ENCODE data around the gene HECTD4. TPM values are rescaled to one million over a fixed set of nuclear protein-coding genes. Genes with fewer than 3 reads are reported as not detected.
"Not testable (repeated sequence)": the region's sequence is repeated elsewhere in the genome, so short reads cannot be mapped to it uniquely, and the experiment has no call there.

Gene HECTD4
- total RNA-seq, 1 donor from 2014 or later, result 12.9 TPM

GRCh38 chr12:112409064-112409905 is 27.1 kb upstream of the HECTD4 start, which contains the start of gene RPL6:
TSS of gene RPL6 (minus strand) at chr12:112409605. CDS start at chr12:112408656, 949 bp downstream.
- peak within 1 kb of the TSS; percentile 87 for H3K4me3 ChIP-seq (ENCODE audit: low read depth, low read length)
- no peaks in the 10 kb centered on the region for H3K27me3 ChIP-seq (ENCODE audit: control insufficient read depth, insufficient read depth, low read length)
- TF ChIP-seq CTCF (IDR thresholded peaks at IDR 0.05; ENCODE audit: insufficient read depth, low read length, severe bottlenecking), result no peak
- H3K36me3 ChIP-seq (ENCODE audit: control insufficient read depth, insufficient read depth, low read length), result peaks cover 19% of the 10 kb centered on the region
- FAIRE-seq (no peak), DNase-seq (ENCODE audit: low read depth) (peak; percentile 88)

DNA sequence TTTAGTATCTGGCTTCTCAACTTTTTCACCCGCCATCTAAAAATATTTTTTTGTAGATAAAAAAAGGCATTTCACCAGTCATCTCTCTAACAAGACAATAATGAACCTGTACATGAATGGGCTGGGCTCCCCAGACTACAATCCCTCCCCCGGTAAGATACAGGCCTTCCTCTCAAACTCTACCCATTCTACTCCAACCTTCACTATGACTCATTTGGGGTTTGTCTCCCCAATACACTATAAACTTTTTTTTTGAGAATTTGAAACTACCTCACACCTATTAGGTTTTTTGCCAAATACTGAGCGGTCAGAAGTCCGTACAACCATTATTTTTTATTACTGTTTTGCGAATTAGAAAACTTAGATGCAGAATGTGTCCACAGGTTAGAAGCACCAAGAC is 26.4 kb upstream of the HECTD4 start:
- Histone ChIP-seq H3K36me3 (ENCODE audit: control insufficient read depth, insufficient read depth, low read length) (peaks cover 19% of the 10 kb centered on the region), H3K27me3 (ENCODE audit: control insufficient read depth, insufficient read depth, low read length) (no peaks in the 10 kb centered on the region), H3K4me3 (ENCODE audit: low read depth, low read length) (peak overlapping the region; percentile 87)
- DNase-seq (ENCODE audit: low read depth) (peak; percentile 27), FAIRE-seq (no peak)
- no peak for TF ChIP-seq CTCF (IDR thresholded peaks at IDR 0.05; ENCODE audit: insufficient read depth, low read length, severe bottlenecking)

- not testable (repeated sequence) for DNase-seq (ENCODE audit: low read depth); FAIRE-seq; H3K27me3 ChIP-seq (ENCODE audit: control insufficient read depth, insufficient read depth, low read length); H3K4me3 ChIP-seq (ENCODE audit: low read depth, low read length)
- H3K36me3 ChIP-seq (ENCODE audit: control insufficient read depth, insufficient read depth, low read length), result peaks cover 19% of the 10 kb centered on the region
These were observed 25.5 kb upstream of the HECTD4 start for GRCh38 chr12:112407683-112408082.

DNA sequence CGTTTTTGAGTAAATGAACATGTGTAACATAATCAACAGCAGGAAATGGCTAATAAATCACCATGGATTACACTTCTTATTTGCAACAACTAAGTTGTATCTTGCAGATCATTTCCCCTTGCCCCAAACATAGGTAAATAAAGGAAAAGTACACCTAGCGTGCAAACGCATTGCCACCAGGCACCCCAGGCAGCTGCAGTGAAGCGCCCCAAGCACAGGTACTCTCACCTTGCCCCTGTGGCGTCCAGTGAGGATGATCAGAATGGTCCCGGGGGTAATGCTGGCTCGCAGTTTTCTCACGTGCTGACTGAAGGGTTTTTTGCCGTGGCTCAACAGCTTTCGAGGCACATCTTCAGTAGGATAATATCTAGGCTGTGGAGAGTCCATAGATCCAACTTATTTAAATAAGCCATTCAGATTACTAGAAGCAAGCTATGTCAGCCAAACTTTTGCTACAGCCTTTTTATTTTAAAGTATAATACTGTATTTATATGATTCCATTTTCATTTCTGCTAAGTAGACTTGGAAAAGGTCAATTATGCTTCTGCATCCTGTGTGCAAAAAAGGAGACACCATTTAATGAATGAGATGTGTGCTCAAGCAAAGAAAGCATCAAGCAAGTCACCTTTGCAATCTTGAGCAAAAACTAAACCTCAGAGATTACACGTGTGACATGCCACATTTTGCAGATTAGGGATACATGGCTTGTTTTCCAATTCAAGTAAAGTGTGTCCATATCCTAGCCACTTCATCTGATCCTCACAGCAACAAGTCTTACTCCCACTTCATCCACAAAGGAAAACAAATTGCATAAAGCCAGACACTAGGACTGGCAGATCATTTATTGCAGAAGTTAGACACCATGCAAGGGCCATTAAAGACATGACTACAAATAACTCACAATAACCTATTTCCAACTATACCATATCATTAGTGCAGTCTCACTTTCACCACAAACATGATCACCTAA is 24.6 kb upstream of the HECTD4 start:
- no peak overlapping the region for H3K4me3 ChIP-seq (ENCODE audit: low read depth, low read length)
- peaks cover 19% of the 10 kb centered on the region for H3K36me3 ChIP-seq (ENCODE audit: control insufficient read depth, insufficient read depth, low read length)
- no peak for TF ChIP-seq CTCF (IDR thresholded peaks at IDR 0.05; ENCODE audit: insufficient read depth, low read length, severe bottlenecking)
- no peak for FAIRE-seq
- no peaks in the 10 kb centered on the region for H3K27me3 ChIP-seq (ENCODE audit: control insufficient read depth, insufficient read depth, low read length)
- DNase-seq (ENCODE audit: low read depth), result no peak

GRCh38 chr12:112401903-112402498 is 19.8 kb upstream of the HECTD4 start:
- no peak for FAIRE-seq
- DNase-seq (ENCODE audit: low read depth), result no peak
- Histone ChIP-seq H3K36me3 (ENCODE audit: control insufficient read depth, insufficient read depth, low read length) (peaks cover 11% of the 10 kb centered on the region), H3K27me3 (ENCODE audit: control insufficient read depth, insufficient read depth, low read length) (no peaks in the 10 kb centered on the region), H3K4me3 (ENCODE audit: low read depth, low read length) (no peak overlapping the region)
- no peak for TF ChIP-seq CTCF (IDR thresholded peaks at IDR 0.05; ENCODE audit: insufficient read depth, low read length, severe bottlenecking)
